ENCODE data around the gene LGALS7. TPM values are rescaled to one million over a fixed set of nuclear protein-coding genes. Genes with fewer than 3 reads are reported as not detected.
"Not testable (repeated sequence)": the region's sequence is repeated elsewhere in the genome, so short reads cannot be mapped to it uniquely, and the experiment has no call there.

Gene LGALS7
- total RNA-seq, 1 donor from 2014 or later = not detected

DNA sequence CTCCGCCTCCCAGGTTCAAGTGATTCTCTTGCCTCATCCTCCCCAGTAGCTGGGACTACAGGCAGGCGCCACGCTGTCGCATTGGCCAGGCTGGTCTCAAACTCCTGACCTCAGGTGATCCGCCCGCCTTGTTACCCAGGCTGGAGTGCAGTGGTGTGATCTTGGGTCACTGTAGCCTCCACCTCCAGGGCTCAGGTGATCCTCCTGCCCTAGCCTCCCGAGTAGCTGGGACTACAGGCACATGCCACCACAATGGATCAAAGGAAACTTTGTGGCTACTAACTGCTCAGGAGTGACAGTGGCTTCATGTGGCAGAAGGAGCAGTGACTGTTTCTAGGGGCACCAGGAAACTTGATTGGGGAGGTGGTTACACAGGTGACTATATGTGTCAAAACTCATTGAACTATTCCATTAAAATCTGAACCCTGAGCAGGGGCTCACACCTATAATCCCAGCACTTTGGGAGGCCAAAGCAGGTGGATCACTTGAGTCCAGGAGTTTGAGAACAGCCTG is 11.9 kb upstream of the LGALS7 start:
- Histone ChIP-seq H3K4me3 (no peak overlapping the region), H4K20me1 (ENCODE audit: low read depth) (no peaks in the 10 kb centered on the region), H3K4me1 (no peaks in the 10 kb centered on the region), H3K79me2 (ENCODE audit: low read depth) (no peaks in the 10 kb centered on the region), H3K9me3 (ENCODE audit: low read depth) (no peaks in the 10 kb centered on the region), H3F3A (ENCODE audit: low read depth) (no peaks in the 10 kb centered on the region), H3K27ac (no peak overlapping the region), H3K9ac (no peak overlapping the region), H3K4me2 (no peak overlapping the region), H3K27me3 (no peaks in the 10 kb centered on the region), H2AFZ (replicated peaks) (no peak overlapping the region), H3K36me3 (no peaks in the 10 kb centered on the region)
- Mint-ChIP-seq H3K4me1 (peaks cover 3% of the 10 kb centered on the region), H3K27ac (no peak overlapping the region), H3K36me3 (no peaks in the 10 kb centered on the region), H3K9me3 (no peaks in the 10 kb centered on the region), H3K27me3 (ENCODE audit: insufficient read depth, low read depth) (peaks cover 4% of the 10 kb centered on the region), H3K4me3 (no peak overlapping the region)
- TF ChIP-seq EZH2phosphoT487 (IDR thresholded peaks at IDR 0.05) = no peak
- no peak for TF ChIP-seq EZH2 (IDR thresholded peaks at IDR 0.05)
- TF ChIP-seq, protein P1, sequence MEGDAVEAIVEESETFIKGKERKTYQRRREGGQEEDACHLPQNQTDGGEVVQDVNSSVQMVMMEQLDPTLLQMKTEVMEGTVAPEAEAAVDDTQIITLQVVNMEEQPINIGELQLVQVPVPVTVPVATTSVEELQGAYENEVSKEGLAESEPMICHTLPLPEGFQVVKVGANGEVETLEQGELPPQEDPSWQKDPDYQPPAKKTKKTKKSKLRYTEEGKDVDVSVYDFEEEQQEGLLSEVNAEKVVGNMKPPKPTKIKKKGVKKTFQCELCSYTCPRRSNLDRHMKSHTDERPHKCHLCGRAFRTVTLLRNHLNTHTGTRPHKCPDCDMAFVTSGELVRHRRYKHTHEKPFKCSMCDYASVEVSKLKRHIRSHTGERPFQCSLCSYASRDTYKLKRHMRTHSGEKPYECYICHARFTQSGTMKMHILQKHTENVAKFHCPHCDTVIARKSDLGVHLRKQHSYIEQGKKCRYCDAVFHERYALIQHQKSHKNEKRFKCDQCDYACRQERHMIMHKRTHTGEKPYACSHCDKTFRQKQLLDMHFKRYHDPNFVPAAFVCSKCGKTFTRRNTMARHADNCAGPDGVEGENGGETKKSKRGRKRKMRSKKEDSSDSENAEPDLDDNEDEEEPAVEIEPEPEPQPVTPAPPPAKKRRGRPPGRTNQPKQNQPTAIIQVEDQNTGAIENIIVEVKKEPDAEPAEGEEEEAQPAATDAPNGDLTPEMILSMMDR (IDR thresholded peaks at IDR 0.05) = no peak
- no peak for DNase-seq (ENCODE audit: low spot score)

DNA sequence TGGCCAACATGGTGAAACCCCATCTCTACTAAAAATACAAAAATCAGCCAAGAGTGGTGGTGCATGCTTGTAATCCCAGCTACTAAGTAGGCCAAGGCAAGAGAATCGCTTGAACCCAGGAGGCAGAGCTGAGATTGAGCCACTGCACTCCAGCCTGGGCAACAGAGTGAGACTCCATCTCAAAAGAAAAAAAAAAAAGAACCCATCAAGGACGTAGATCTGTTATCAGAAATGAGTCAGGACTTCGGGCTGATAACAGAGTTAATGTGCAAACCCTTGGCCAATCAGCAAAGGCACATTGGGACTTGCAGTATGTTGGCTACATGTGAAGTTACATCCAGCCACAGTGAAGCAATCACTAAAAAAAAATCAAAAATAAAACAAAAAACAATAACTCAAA is 10.9 kb upstream of the LGALS7 start:
- Histone ChIP-seq H3K4me3 (no peak overlapping the region), H4K20me1 (ENCODE audit: low read depth) (no peaks in the 10 kb centered on the region), H3K27me3 (no peaks in the 10 kb centered on the region), H3K79me2 (ENCODE audit: low read depth) (no peaks in the 10 kb centered on the region), H2AFZ (replicated peaks) (no peak overlapping the region), H3K27ac (no peak overlapping the region), H3K4me1 (no peaks in the 10 kb centered on the region), H3K9me3 (ENCODE audit: low read depth) (no peaks in the 10 kb centered on the region), H3F3A (ENCODE audit: low read depth) (no peaks in the 10 kb centered on the region), H3K4me2 (no peak overlapping the region), H3K9ac (no peak overlapping the region), H3K36me3 (no peaks in the 10 kb centered on the region)
- peaks cover 4% of the 10 kb centered on the region for H3K27me3 Mint-ChIP-seq (ENCODE audit: insufficient read depth, low read depth)
- no peaks in the 10 kb centered on the region for H3K36me3 Mint-ChIP-seq
- H3K4me3 Mint-ChIP-seq = no peak overlapping the region
- H3K4me1 Mint-ChIP-seq = peaks cover 3% of the 10 kb centered on the region
- no peak for DNase-seq (ENCODE audit: low spot score)
- TF ChIP-seq EZH2phosphoT487 (IDR thresholded peaks at IDR 0.05) (no peak), EZH2 (IDR thresholded peaks at IDR 0.05) (no peak)
- H3K9me3 Mint-ChIP-seq = no peaks in the 10 kb centered on the region
- H3K27ac Mint-ChIP-seq = no peak overlapping the region

DNA sequence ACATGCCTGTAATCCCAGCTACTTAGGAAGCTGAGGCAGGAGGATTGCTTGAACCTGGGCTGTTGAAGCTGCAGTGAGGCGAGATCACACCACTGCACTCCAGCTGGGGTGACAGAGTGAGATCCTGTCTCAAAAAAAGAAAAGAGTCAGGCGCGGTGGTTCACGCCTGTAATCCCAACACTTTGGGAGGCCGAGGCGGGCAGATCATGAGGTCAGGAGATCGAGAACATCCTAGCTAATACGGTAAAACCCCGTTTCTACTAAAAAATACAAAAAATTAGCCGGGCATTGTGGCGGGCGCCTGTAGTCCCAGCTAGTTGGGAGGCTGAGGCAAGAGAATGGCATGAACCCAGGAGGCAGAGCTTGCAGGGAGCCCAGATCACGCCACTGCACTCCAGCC is 8.9 kb upstream of the LGALS7 start:
- not testable (repeated sequence) for H3K4me3 Mint-ChIP-seq; DNase-seq (ENCODE audit: low spot score); H3K9ac ChIP-seq; H3K27me3 Mint-ChIP-seq (ENCODE audit: insufficient read depth, low read depth); H3K4me2 ChIP-seq; H3K27ac ChIP-seq; H3K36me3 Mint-ChIP-seq; H2AFZ ChIP-seq (replicated peaks); H4K20me1 ChIP-seq (ENCODE audit: low read depth); H3K27ac Mint-ChIP-seq; H3K4me1 ChIP-seq; H3K9me3 Mint-ChIP-seq; H3F3A ChIP-seq (ENCODE audit: low read depth); H3K27me3 ChIP-seq; H3K4me3 ChIP-seq; H3K36me3 ChIP-seq; H3K4me1 Mint-ChIP-seq; H3K9me3 ChIP-seq (ENCODE audit: low read depth); H3K79me2 ChIP-seq (ENCODE audit: low read depth)

DNA sequence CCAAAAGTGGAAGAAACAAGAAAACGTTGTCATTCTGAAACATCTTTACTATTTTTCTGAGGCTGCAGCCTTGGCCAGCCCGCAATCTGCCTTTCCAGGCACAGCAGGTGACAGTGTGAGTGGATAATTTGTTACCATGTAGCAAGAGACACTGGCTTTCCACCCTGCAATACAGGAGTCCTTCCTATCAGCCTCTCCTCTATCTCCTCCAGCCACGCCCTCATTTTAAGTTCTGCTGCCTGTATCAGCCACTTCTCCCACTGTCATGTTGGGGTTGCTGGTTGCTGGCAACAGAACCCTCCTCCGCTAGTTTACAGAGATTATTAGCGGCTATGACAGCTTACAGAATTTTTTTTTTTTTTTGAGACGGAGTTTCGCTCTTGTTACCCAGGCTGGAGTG is 7.7 kb upstream of the LGALS7 start:
- Histone ChIP-seq H3K36me3 (no peaks in the 10 kb centered on the region), H2AFZ (replicated peaks) (no peak overlapping the region), H3K9me3 (ENCODE audit: low read depth) (no peaks in the 10 kb centered on the region), H3F3A (ENCODE audit: low read depth) (no peaks in the 10 kb centered on the region), H3K79me2 (ENCODE audit: low read depth) (no peaks in the 10 kb centered on the region), H3K4me1 (no peaks in the 10 kb centered on the region), H3K4me3 (no peak overlapping the region), H3K27ac (no peak overlapping the region), H3K9ac (no peak overlapping the region), H4K20me1 (ENCODE audit: low read depth) (no peaks in the 10 kb centered on the region), H3K4me2 (no peak overlapping the region), H3K27me3 (no peaks in the 10 kb centered on the region)
- Mint-ChIP-seq H3K36me3 (no peaks in the 10 kb centered on the region), H3K27me3 (ENCODE audit: insufficient read depth, low read depth) (peaks cover 9% of the 10 kb centered on the region), H3K4me3 (no peak overlapping the region), H3K27ac (no peak overlapping the region), H3K4me1 (no peaks in the 10 kb centered on the region), H3K9me3 (no peaks in the 10 kb centered on the region)
- DNase-seq (ENCODE audit: low spot score) = no peak
- TF ChIP-seq, protein P1 (IDR thresholded peaks at IDR 0.05) = no peak
- TF ChIP-seq EZH2 (IDR thresholded peaks at IDR 0.05) (no peak), EZH2phosphoT487 (IDR thresholded peaks at IDR 0.05) (no peak)

All from neural progenitor cell (in vitro differentiated cells).